Suprapubic skin (tissue), 4 donors: ENCODE results near the gene KSR2. TPM values are rescaled to one million over a fixed set of nuclear protein-coding genes. Genes with fewer than 3 reads are reported as not detected.
"Not testable (repeated sequence)": the region's sequence is repeated elsewhere in the genome, so short reads cannot be mapped to it uniquely, and the experiment has no call there.

ENCODE experiments used
- DNase-seq, 2 donors: peaks; one replicate each; pipeline ENCODE4 v3.0.0-alpha.2; 2019; ENCODE audit warnings: low spot score in 2 of 2
- H3K27ac ChIP-seq: fragments of 200-600 bp; sonication (generic); one replicate; pipeline ENCODE4 v1.5.1; 2019
- H3K27me3 ChIP-seq: fragments of 200-600 bp; sonication (generic); one replicate; pipeline ENCODE4 v1.5.1; 2019
- H3K36me3 ChIP-seq: fragments of 200-600 bp; sonication (generic); one replicate; pipeline ENCODE4 v1.5.1; 2019
- H3K4me1 ChIP-seq: fragments of 200-600 bp; sonication (generic); one replicate; pipeline ENCODE4 v1.5.1; 2019
- H3K4me3 ChIP-seq: fragments of 200-600 bp; sonication (generic); one replicate; pipeline ENCODE4 v1.5.1; 2019; ENCODE audit warnings: mild to moderate bottlenecking
- H3K9me3 ChIP-seq: fragments of 200-600 bp; sonication (generic); one replicate; pipeline ENCODE4 v1.5.1; 2019
- CTCF ChIP-seq, 2 donors: fragments of 200-600 bp in 1 of 2; fragments of 450-650 bp in 1 of 2; sonication (generic) in 1 of 2; IDR thresholded peaks; one replicate each; pipeline ENCODE4 v1.5.1; 2016 to 2019; ENCODE audit warnings: antibody characterized with exemption in 2 of 2, mild to moderate bottlenecking in 1 of 2, moderate library complexity in 1 of 2
- EP300 ChIP-seq: sonication (generic); formaldehyde crosslinking; IDR thresholded peaks from one replicate; pipeline ENCODE4 v1.6.1; 2017; ENCODE audit warnings: antibody characterized with exemption
- POLR2A ChIP-seq, 2 donors: fragments of 450-650 bp; IDR thresholded peaks; one replicate each; pipeline ENCODE4 v1.6.1; 2017; ENCODE audit warnings: antibody characterized with exemption in 2 of 2, mild to moderate bottlenecking in 2 of 2, moderate library complexity in 2 of 2
- POLR2AphosphoS5 ChIP-seq, 3 donors: sonication (generic); formaldehyde crosslinking; IDR thresholded peaks; one replicate each; pipeline ENCODE4 v1.6.1; 2017; ENCODE audit warnings: antibody characterized with exemption in 3 of 3
- WGBS: methylation state at CpG from one replicate; pipeline ENCODE4 v1.1.5; 2018; 5-methylcytosine and 5-hydroxymethylcytosine counted together
- total RNA-seq, 4 donors: library from RNA; depleted of rRNA; stranded (reverse); fragments of >200 nt; gene quantifications; one replicate each; pipeline ENCODE4 v1.1.0, GENCODE V29; 2016

KSR2 gene
- total RNA-seq, 4 donors from 2014 or later, result 0.24 to 0.39 (median 0.38) TPM; not detected in 1

GRCh38 chr12:117863002-117863709 lies 105.6 kb downstream of the KSR2 start:
- H3K27me3 ChIP-seq, result no peaks in the 10 kb centered on the region
- H3K9me3 ChIP-seq, result no peaks in the 10 kb centered on the region
- no peak overlapping the region for H3K27ac ChIP-seq
- no peaks in the 10 kb centered on the region for H3K4me1 ChIP-seq
- no peaks in the 10 kb centered on the region for H3K36me3 ChIP-seq
- no peak overlapping the region for H3K4me3 ChIP-seq
- TF ChIP-seq CTCF (IDR thresholded peaks at IDR 0.05) (no peak), POLR2A (IDR thresholded peaks at IDR 0.05) (no peak), POLR2AphosphoS5 (IDR thresholded peaks at IDR 0.05) (no peak), EP300 (no peak)
- no peak for DNase-seq
- WGBS, result 71% methylated on average over 9 of the region's 10 CpGs

- no peak overlapping the region for H3K27ac ChIP-seq
- no peaks in the 10 kb centered on the region for H3K9me3 ChIP-seq
- H3K4me3 ChIP-seq, result no peak overlapping the region
- no peaks in the 10 kb centered on the region for H3K27me3 ChIP-seq
- no peak for TF ChIP-seq EP300
- TF ChIP-seq POLR2AphosphoS5 (IDR thresholded peaks at IDR 0.05), result no peak
- no peak for TF ChIP-seq POLR2A (IDR thresholded peaks at IDR 0.05)
- no peak for TF ChIP-seq CTCF (IDR thresholded peaks at IDR 0.05)
- no peaks in the 10 kb centered on the region for H3K4me1 ChIP-seq
- DNase-seq, result no peak
- H3K36me3 ChIP-seq, result no peaks in the 10 kb centered on the region
Measured at GRCh38 chr12:117861691-117862090, 107.1 kb downstream of the KSR2 start.

GRCh38 chr12:117860787-117861290 lies 108.0 kb downstream of the KSR2 start:
- not testable (repeated sequence) for H3K27ac ChIP-seq, H3K4me1 ChIP-seq, H3K4me3 ChIP-seq, DNase-seq, H3K27me3 ChIP-seq, H3K36me3 ChIP-seq, H3K9me3 ChIP-seq
- WGBS, result 95% methylated on average over 13 of the region's 13 CpGs

DNA sequence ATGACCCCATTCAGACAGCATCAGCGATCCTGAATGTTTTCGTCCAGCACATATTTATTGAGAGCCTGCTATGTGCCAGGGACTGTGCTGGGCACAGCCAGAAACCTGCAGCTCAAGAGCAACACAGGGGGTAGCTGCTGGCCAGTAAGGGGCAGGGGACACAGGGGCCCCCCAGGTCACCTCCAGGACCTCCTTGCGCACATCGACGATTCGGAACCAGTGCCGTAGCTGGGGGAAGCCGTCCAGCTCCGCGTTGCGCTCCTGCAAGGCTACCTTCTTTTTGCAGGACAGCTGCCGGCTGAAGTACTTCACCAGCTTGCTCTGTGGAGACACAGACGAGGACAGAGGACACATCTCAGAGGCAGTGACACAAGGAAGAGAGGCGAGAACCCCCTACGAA lies 108.7 kb downstream of the KSR2 start:
- 87% methylated on average over 15 of the region's 15 CpGs for WGBS

DNA sequence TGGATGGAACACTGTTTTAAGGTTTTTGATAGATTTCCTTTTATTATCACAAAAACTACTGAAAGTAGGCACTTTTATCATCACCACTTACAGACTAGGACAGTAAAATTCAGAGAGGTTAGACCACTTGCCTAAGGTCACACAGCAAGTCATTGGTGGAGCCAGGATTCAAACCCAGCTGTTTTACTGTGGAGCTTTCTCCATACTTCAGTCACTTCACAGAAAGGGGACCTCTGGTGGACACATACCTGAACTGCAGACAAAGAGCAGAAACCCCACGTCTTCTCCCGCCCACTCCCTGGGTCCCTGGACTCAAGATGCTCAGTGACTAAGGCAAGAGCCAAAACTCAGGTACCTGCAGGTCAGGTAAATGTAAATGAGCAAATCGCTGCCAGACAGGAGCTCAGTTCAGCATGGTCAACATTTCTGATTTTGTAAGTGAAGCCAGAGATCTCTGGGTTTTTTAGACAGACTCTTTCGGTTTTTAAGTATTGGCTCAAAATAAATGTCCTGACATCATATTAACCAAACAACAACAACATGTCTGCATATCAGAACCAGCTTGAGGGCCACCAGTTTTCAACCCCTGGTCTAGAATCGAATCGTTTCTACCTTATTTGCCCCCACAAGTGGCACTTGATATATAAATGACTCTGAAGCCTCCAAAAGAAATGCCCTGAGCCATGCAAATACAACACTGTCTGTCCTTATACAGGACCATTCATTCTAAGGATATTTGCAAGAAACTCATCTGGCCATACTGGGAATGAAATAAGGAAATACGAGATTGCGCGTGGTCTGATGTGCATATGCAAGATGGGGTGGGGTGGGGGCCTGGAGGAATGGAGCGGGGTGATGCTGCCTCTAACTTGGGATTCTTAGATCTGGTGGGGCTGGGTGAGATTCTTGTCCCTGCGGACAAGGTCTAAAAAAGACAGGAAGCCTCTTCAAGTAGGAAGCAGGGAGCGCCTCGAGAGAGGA lies 110.9 kb downstream of the KSR2 start:
- H3K9me3 ChIP-seq, result peaks cover 4% of the 10 kb centered on the region
- no peak for TF ChIP-seq POLR2A (IDR thresholded peaks at IDR 0.05)
- no peak for TF ChIP-seq POLR2AphosphoS5 (IDR thresholded peaks at IDR 0.05)
- TF ChIP-seq CTCF (IDR thresholded peaks at IDR 0.05), result peak in 1 of 2 donors; percentile 45
- TF ChIP-seq EP300, result no peak
- H3K27ac ChIP-seq, result no peak overlapping the region
- peaks cover 4% of the 10 kb centered on the region for H3K27me3 ChIP-seq
- no peaks in the 10 kb centered on the region for H3K4me1 ChIP-seq
- no peak overlapping the region for H3K4me3 ChIP-seq
- no peak for DNase-seq
- WGBS, result 70% methylated on average over 13 of the region's 13 CpGs
- H3K36me3 ChIP-seq, result no peaks in the 10 kb centered on the region

More for the DNA sequence above, 108.7 kb downstream of the KSR2 start:
- Histone ChIP-seq H3K27ac (no peak overlapping the region), H3K36me3 (no peaks in the 10 kb centered on the region), H3K4me3 (no peak overlapping the region), H3K27me3 (peaks cover 4% of the 10 kb centered on the region), H3K9me3 (no peaks in the 10 kb centered on the region), H3K4me1 (no peaks in the 10 kb centered on the region)
- no peak for DNase-seq
- TF ChIP-seq POLR2AphosphoS5 (IDR thresholded peaks at IDR 0.05), result no peak
- no peak for TF ChIP-seq EP300
- TF ChIP-seq CTCF (IDR thresholded peaks at IDR 0.05), result no peak
- TF ChIP-seq POLR2A (IDR thresholded peaks at IDR 0.05), result no peak

GRCh38 chr12:117857139-117857538 lies 111.7 kb downstream of the KSR2 start:
- not testable (repeated sequence) for H3K27ac ChIP-seq, H3K36me3 ChIP-seq, H3K4me3 ChIP-seq, H3K4me1 ChIP-seq, DNase-seq, H3K27me3 ChIP-seq, H3K9me3 ChIP-seq
- 48% methylated on average over 4 of the region's 4 CpGs for WGBS
